GM13977 (cell line): Measurements from ENCODE around the gene LRR1.

Source experiments
- DNase-seq: peaks from one replicate; pipeline ENCODE4 v3.0.0; 2012; ENCODE audit warnings: low spot score
- in situ Hi-C: fragments of 300-500 bp; cut with MboI; formaldehyde crosslinking; loops from one replicate; pipeline ENCODE4 v1.12.0; 2022; ENCODE audit warnings: low sequenced_read_pairs, low pct_unique_long_range_greater_than_20kb, mixed read lengths, inconsistent platforms; ENCODE audit not compliant: unreplicated experiment
- TF ChIP-seq, protein P1 (sequence below): IDR thresholded peaks from 2 replicates; pipeline ENCODE4 v1.5.1; 2012; ENCODE audit warnings: mild to moderate bottlenecking, control low read depth; ENCODE audit not compliant: insufficient read depth; ENCODE audit errors: extremely low read depth, missing control alignments

LRR1 gene

DNA sequence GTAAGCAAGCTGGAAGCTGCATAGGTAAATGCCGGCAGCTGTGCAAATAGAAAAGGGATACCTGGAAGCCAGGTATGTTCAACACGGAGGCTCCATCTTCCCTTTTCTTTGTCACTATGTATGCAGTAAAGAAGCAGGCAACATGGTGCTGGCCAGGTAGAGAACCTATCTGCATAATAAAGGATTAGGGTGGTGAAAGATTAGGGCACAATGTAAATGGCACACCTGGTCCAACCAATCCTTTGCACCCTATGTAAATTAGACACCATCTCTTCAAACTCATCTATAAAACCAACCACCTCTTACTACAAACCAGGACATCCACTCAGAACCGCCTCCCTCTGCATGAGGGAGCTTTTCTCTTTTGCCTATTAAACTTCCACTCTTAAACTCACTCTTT, 44.8 kb upstream of the LRR1 start:
- DNase-seq = no peak
- TF ChIP-seq, protein P1, sequence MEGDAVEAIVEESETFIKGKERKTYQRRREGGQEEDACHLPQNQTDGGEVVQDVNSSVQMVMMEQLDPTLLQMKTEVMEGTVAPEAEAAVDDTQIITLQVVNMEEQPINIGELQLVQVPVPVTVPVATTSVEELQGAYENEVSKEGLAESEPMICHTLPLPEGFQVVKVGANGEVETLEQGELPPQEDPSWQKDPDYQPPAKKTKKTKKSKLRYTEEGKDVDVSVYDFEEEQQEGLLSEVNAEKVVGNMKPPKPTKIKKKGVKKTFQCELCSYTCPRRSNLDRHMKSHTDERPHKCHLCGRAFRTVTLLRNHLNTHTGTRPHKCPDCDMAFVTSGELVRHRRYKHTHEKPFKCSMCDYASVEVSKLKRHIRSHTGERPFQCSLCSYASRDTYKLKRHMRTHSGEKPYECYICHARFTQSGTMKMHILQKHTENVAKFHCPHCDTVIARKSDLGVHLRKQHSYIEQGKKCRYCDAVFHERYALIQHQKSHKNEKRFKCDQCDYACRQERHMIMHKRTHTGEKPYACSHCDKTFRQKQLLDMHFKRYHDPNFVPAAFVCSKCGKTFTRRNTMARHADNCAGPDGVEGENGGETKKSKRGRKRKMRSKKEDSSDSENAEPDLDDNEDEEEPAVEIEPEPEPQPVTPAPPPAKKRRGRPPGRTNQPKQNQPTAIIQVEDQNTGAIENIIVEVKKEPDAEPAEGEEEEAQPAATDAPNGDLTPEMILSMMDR = no peak
- in situ Hi-C loops = no loop called here

DNA sequence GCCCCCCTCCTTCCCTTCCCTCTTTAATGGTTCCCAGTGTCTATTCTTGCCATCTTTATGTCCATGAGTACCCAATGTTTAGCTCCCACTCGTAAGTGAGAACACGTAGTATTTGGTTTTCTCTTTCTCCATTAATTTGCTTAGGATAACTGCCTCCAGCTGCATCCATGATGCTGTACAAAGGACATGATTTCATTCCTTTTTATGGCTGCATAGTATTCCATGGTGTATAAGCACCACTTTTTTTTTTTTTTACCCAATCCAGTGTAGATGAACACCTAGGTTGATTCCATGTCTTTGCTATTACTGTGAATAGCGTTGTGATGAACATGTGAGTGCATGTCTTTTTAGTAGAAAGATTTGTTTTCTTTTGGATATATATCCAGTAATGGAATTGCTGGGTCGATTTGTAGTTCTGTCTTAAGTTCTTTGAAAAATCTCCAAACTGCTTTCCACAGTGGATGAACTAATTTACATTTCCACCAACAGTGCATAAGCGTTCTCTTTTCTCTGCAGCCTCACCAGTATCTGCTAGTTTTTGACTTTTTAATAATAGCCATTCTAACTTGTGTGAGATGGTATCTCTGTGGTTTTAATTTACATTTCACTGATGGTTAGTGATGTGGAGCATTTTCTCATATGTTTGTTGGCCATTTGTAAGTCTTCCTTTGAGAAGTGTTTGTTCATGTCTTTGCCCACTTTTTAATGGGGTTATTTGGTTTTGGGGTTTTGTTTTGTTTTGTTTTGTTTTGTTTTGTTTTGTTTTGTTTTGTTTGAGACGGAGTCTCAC, 38.6 kb upstream of the LRR1 start:
- TF ChIP-seq, protein P1 = no peak
- in situ Hi-C loops = no loop called here
- DNase-seq = no peak

DNA sequence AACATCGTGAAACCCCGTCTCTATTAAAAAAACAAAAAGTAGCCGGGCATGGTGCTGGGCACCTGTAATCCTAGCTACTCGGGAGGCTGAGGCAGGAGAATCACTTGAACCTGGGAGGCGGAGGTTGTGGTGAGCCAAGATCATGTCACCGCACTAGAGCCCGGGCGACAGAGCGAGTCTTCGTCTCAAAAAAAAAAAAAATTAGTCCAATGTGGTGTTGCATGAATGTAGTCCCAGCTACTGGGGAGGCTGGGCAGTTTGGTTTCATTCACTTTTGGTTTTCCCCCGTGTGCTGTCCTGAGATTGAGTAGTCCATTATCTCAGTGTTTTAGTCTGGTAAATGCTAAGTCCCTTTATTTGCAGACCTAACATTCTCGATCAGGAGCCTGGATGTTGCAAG, 32.0 kb upstream of the LRR1 start:
- TF ChIP-seq, protein P1 = no peak
- DNase-seq = no peak
- in situ Hi-C loops = no loop called here

DNA sequence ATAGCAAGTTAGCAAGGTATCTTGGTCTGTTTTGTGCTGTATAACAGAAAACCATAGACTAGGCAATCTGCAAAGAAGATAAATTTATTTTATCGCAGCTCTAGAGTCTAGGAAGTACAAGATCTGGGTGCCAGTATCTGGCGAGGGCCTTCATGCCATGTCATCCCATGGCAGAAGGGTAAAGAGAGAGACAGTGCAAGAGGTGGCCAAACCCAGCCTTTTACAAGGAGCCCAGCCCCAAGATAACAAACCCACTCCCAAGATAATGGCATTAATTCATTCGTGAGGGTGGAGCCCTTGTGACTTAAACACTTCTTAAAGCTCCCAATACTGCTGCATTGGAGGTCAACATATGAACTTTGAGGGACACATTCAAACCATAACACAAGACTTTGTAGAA, 29.5 kb upstream of the LRR1 start:
- DNase-seq = no peak
- in situ Hi-C loops = no loop called here

DNA sequence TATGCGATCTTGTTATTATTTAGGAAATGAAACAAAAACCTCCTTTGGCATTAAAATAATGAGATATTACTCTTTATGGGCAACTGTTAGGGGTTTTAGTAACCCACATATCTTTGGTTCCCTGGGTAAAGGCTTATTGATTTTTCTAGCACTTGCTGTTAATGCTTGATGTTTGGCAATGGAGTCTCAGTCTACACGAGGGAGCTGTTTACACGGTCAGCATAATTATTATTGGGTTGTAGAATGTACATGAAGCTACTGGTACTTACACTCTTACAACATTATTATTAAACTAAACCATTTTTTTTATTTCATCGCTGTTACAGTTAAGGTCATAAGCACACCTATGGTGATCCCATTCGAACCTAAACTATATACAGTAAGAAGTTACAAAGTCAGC, 24.7 kb upstream of the LRR1 start:
- in situ Hi-C loops = no loop called here
- TF ChIP-seq, protein P1 = no peak
- DNase-seq = no peak

More for the DNA sequence above, 29.5 kb upstream of the LRR1 start:
- TF ChIP-seq, protein P1 = no peak

DNA sequence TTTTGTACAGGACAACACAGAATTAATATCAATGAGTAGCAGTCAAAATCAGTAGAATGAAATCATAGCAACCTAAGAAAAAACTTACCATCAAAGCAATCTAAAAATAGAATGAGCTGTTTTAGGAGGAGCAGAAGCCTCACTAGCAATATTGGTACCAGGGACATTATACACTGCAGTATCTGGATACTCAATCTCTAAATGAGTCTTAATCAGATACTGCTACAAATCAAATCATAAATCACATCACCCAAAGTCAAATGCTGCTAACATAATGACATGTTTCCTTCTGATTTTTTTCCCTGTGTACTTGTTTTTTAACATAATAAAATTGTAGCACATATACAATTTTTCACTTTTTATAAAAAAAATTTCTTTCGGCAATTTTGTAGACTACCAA, 20.6 kb upstream of the LRR1 start:
- in situ Hi-C loops = no loop called here
- DNase-seq = no peak
- TF ChIP-seq, protein P1 = no peak
